ENCODE measurements around the gene MRTFA.
"Not testable (repeated sequence)": the region's sequence is repeated elsewhere in the genome, so short reads cannot be mapped to it uniquely, and the experiment has no call there.

MRTFA gene

GRCh38 chr22:40625281-40625680, 11.2 kb downstream of the MRTFA start:
- peaks cover 0 to 16% of the 10 kb centered on the region in 2 donors for H3K4me1 ChIP-seq (ENCODE audit: control insufficient read depth in 1 of 2, insufficient read depth in 2 of 2, low read length in 2 of 2)
- not testable (repeated sequence) for H3K9me3 ChIP-seq (ENCODE audit: control insufficient read depth in 1 of 2, low read length in 2 of 2); H3K4me3 ChIP-seq (ENCODE audit: low read depth in 1 of 2, low read length in 2 of 2); H3K36me3 ChIP-seq (ENCODE audit: control insufficient read depth in 1 of 2, insufficient read depth in 2 of 2, low read length in 2 of 2); H3K27me3 ChIP-seq (ENCODE audit: low read depth, low read length); H3K27ac ChIP-seq (ENCODE audit: low read length)

GRCh38 chr22:40624770-40625169, 11.7 kb downstream of the MRTFA start:
- Histone ChIP-seq H3K9me3 (ENCODE audit: control insufficient read depth in 1 of 2, low read length in 2 of 2) (peaks cover 0 to 5% of the 10 kb centered on the region in 2 donors), H3K27ac (ENCODE audit: low read length) (no peak overlapping the region), H3K4me3 (ENCODE audit: low read depth in 1 of 2, low read length in 2 of 2) (no peak overlapping the region), H3K36me3 (ENCODE audit: control insufficient read depth in 1 of 2, insufficient read depth in 2 of 2, low read length in 2 of 2) (no peaks in the 10 kb centered on the region), H3K4me1 (ENCODE audit: control insufficient read depth in 1 of 2, insufficient read depth in 2 of 2, low read length in 2 of 2) (peaks cover 0 to 16% of the 10 kb centered on the region in 2 donors), H3K27me3 (ENCODE audit: low read depth, low read length) (no peaks in the 10 kb centered on the region)

- Histone ChIP-seq H3K4me1 (ENCODE audit: control insufficient read depth in 1 of 2, insufficient read depth in 2 of 2, low read length in 2 of 2) (peaks cover 0 to 11% of the 10 kb centered on the region in 2 donors), H3K27ac (ENCODE audit: low read length) (no peak overlapping the region), H3K36me3 (ENCODE audit: control insufficient read depth in 1 of 2, insufficient read depth in 2 of 2, low read length in 2 of 2) (no peaks in the 10 kb centered on the region), H3K4me3 (ENCODE audit: low read depth in 1 of 2, low read length in 2 of 2) (no peak overlapping the region), H3K27me3 (ENCODE audit: low read depth, low read length) (no peaks in the 10 kb centered on the region), H3K9me3 (ENCODE audit: control insufficient read depth in 1 of 2, low read length in 2 of 2) (peaks cover 0 to 5% of the 10 kb centered on the region in 2 donors)
Observed at GRCh38 chr22:40621309-40622151, 15.0 kb downstream of the MRTFA start.

- H3K36me3 ChIP-seq (ENCODE audit: control insufficient read depth in 1 of 2, insufficient read depth in 2 of 2, low read length in 2 of 2), result no peaks in the 10 kb centered on the region
- H3K27me3 ChIP-seq (ENCODE audit: low read depth, low read length), result no peaks in the 10 kb centered on the region
- H3K27ac ChIP-seq (ENCODE audit: low read length), result no peak overlapping the region
- H3K4me3 ChIP-seq (ENCODE audit: low read depth in 1 of 2, low read length in 2 of 2), result no peak overlapping the region
- peaks cover 0 to 11% of the 10 kb centered on the region in 2 donors for H3K4me1 ChIP-seq (ENCODE audit: control insufficient read depth in 1 of 2, insufficient read depth in 2 of 2, low read length in 2 of 2)
- peaks cover 0 to 5% of the 10 kb centered on the region in 2 donors for H3K9me3 ChIP-seq (ENCODE audit: control insufficient read depth in 1 of 2, low read length in 2 of 2)
Observed at GRCh38 chr22:40620464-40621046, 16.0 kb downstream of the MRTFA start.

- Histone ChIP-seq H3K27me3 (ENCODE audit: low read depth, low read length) (no peaks in the 10 kb centered on the region), H3K27ac (ENCODE audit: low read length) (no peak overlapping the region), H3K9me3 (ENCODE audit: control insufficient read depth in 1 of 2, low read length in 2 of 2) (peaks cover 0 to 5% of the 10 kb centered on the region in 2 donors), H3K4me3 (ENCODE audit: low read depth in 1 of 2, low read length in 2 of 2) (no peak overlapping the region), H3K4me1 (ENCODE audit: control insufficient read depth in 1 of 2, insufficient read depth in 2 of 2, low read length in 2 of 2) (no peaks in the 10 kb centered on the region), H3K36me3 (ENCODE audit: control insufficient read depth in 1 of 2, insufficient read depth in 2 of 2, low read length in 2 of 2) (no peaks in the 10 kb centered on the region)
Observed at GRCh38 chr22:40618400-40618799, 18.1 kb downstream of the MRTFA start.

GRCh38 chr22:40616578-40616977, 19.9 kb downstream of the MRTFA start:
- H3K27me3 ChIP-seq (ENCODE audit: low read depth, low read length), result no peaks in the 10 kb centered on the region
- H3K27ac ChIP-seq (ENCODE audit: low read length), result no peak overlapping the region
- no peak overlapping the region for H3K4me3 ChIP-seq (ENCODE audit: low read depth in 1 of 2, low read length in 2 of 2)
- peaks cover 0 to 5% of the 10 kb centered on the region in 2 donors for H3K9me3 ChIP-seq (ENCODE audit: control insufficient read depth in 1 of 2, low read length in 2 of 2)
- H3K36me3 ChIP-seq (ENCODE audit: control insufficient read depth in 1 of 2, insufficient read depth in 2 of 2, low read length in 2 of 2), result no peaks in the 10 kb centered on the region
- H3K4me1 ChIP-seq (ENCODE audit: control insufficient read depth in 1 of 2, insufficient read depth in 2 of 2, low read length in 2 of 2), result no peaks in the 10 kb centered on the region

- Histone ChIP-seq H3K4me1 (ENCODE audit: control insufficient read depth in 1 of 2, insufficient read depth in 2 of 2, low read length in 2 of 2) (peaks cover 0 to 11% of the 10 kb centered on the region in 2 donors), H3K36me3 (ENCODE audit: control insufficient read depth in 1 of 2, insufficient read depth in 2 of 2, low read length in 2 of 2) (no peaks in the 10 kb centered on the region), H3K27me3 (ENCODE audit: low read depth, low read length) (no peaks in the 10 kb centered on the region), H3K27ac (ENCODE audit: low read length) (no peak overlapping the region), H3K4me3 (ENCODE audit: low read depth in 1 of 2, low read length in 2 of 2) (no peak overlapping the region), H3K9me3 (ENCODE audit: control insufficient read depth in 1 of 2, low read length in 2 of 2) (no peaks in the 10 kb centered on the region)
Observed at GRCh38 chr22:40613067-40613466, 23.5 kb downstream of the MRTFA start.

GRCh38 chr22:40612291-40612751, 24.2 kb downstream of the MRTFA start:
- Histone ChIP-seq H3K36me3 (ENCODE audit: control insufficient read depth in 1 of 2, insufficient read depth in 2 of 2, low read length in 2 of 2) (no peaks in the 10 kb centered on the region), H3K27me3 (ENCODE audit: low read depth, low read length) (no peaks in the 10 kb centered on the region), H3K9me3 (ENCODE audit: control insufficient read depth in 1 of 2, low read length in 2 of 2) (no peaks in the 10 kb centered on the region), H3K27ac (ENCODE audit: low read length) (no peak overlapping the region), H3K4me1 (ENCODE audit: control insufficient read depth in 1 of 2, insufficient read depth in 2 of 2, low read length in 2 of 2) (peaks cover 0 to 11% of the 10 kb centered on the region in 2 donors), H3K4me3 (ENCODE audit: low read depth in 1 of 2, low read length in 2 of 2) (no peak overlapping the region)

GRCh38 chr22:40611606-40612005, 24.9 kb downstream of the MRTFA start:
- H3K27me3 ChIP-seq (ENCODE audit: low read depth, low read length), result no peaks in the 10 kb centered on the region
- H3K36me3 ChIP-seq (ENCODE audit: control insufficient read depth in 1 of 2, insufficient read depth in 2 of 2, low read length in 2 of 2), result no peaks in the 10 kb centered on the region
- no peaks in the 10 kb centered on the region for H3K9me3 ChIP-seq (ENCODE audit: control insufficient read depth in 1 of 2, low read length in 2 of 2)
- peaks cover 0 to 16% of the 10 kb centered on the region in 2 donors for H3K4me1 ChIP-seq (ENCODE audit: control insufficient read depth in 1 of 2, insufficient read depth in 2 of 2, low read length in 2 of 2)
- H3K27ac ChIP-seq (ENCODE audit: low read length), result no peak overlapping the region
- no peak overlapping the region for H3K4me3 ChIP-seq (ENCODE audit: low read depth in 1 of 2, low read length in 2 of 2)

- no peak overlapping the region for H3K27ac ChIP-seq (ENCODE audit: low read length)
- no peaks in the 10 kb centered on the region for H3K27me3 ChIP-seq (ENCODE audit: low read depth, low read length)
- H3K9me3 ChIP-seq (ENCODE audit: control insufficient read depth in 1 of 2, low read length in 2 of 2), result no peaks in the 10 kb centered on the region
- peaks cover 0 to 25% of the 10 kb centered on the region in 2 donors for H3K4me1 ChIP-seq (ENCODE audit: control insufficient read depth in 1 of 2, insufficient read depth in 2 of 2, low read length in 2 of 2)
- no peak overlapping the region for H3K4me3 ChIP-seq (ENCODE audit: low read depth in 1 of 2, low read length in 2 of 2)
- no peaks in the 10 kb centered on the region for H3K36me3 ChIP-seq (ENCODE audit: control insufficient read depth in 1 of 2, insufficient read depth in 2 of 2, low read length in 2 of 2)
Observed at GRCh38 chr22:40610329-40610850, 26.1 kb downstream of the MRTFA start.

- Histone ChIP-seq H3K4me1 (ENCODE audit: control insufficient read depth in 1 of 2, insufficient read depth in 2 of 2, low read length in 2 of 2) (peaks cover 0 to 25% of the 10 kb centered on the region in 2 donors), H3K9me3 (ENCODE audit: control insufficient read depth in 1 of 2, low read length in 2 of 2) (no peaks in the 10 kb centered on the region), H3K27ac (ENCODE audit: low read length) (no peak overlapping the region), H3K27me3 (ENCODE audit: low read depth, low read length) (no peaks in the 10 kb centered on the region), H3K4me3 (ENCODE audit: low read depth in 1 of 2, low read length in 2 of 2) (no peak overlapping the region), H3K36me3 (ENCODE audit: control insufficient read depth in 1 of 2, insufficient read depth in 2 of 2, low read length in 2 of 2) (no peaks in the 10 kb centered on the region)
Observed at GRCh38 chr22:40609216-40609615, 27.3 kb downstream of the MRTFA start.

All from muscle layer of duodenum (tissue), 2 donors.